ENCODE data around the gene SPANXA2. TPM values are rescaled to one million over a fixed set of nuclear protein-coding genes. Genes with fewer than 3 reads are reported as not detected.

Gene SPANXA2
- total and polyA plus RNA-seq, 7 donors = not detected

- H3K36me3 ChIP-seq (ENCODE audit: insufficient read depth in 1 of 2, low read depth in 1 of 2) = no peaks in the 10 kb centered on the region
- DNase-seq (no peak), ATAC-seq (no peak)
- H3K27me3 ChIP-seq (ENCODE audit: insufficient read depth in 3 of 3, low read length in 2 of 3) = no peaks in the 10 kb centered on the region
- intact Hi-C loops (cut with DNase I) = no loop called here
- no peaks in the 10 kb centered on the region for H3K4me1 ChIP-seq
- TF ChIP-seq CTCF (IDR thresholded peaks at IDR 0.05) = no peak
- H3K27ac ChIP-seq = no peak overlapping the region
- no peaks in the 10 kb centered on the region for H3K9me3 ChIP-seq
- H3K4me3 ChIP-seq = no peak overlapping the region
- 20 to 64% (median 38%) methylated on average over 1 of the region's 1 CpG for WGBS, 3 donors
Observed at GRCh38 chrX:141638550-141638949, 49.0 kb downstream of the SPANXA2 start.

Other genes starting within 250 kb of the SPANXA2 start
- not detected for gene SPANXA1, start 5.0 kb upstream of the SPANXA2 start, total RNA-seq
- gene SPANXA1, start 5.0 kb upstream of the SPANXA2 start, polyA plus RNA-seq = not detected
- not detected for gene SPANXD, start 109.0 kb downstream of the SPANXA2 start, total RNA-seq
- not detected for gene SPANXD, start 109.0 kb downstream of the SPANXA2 start, polyA plus RNA-seq
- gene MAGEC3, start 248.6 kb downstream of the SPANXA2 start, total RNA-seq = not detected
- gene MAGEC3, start 248.6 kb downstream of the SPANXA2 start, polyA plus RNA-seq = not detected